ENCODE results near the gene FAM200A.
"Not testable (repeated sequence)": the region's sequence is repeated elsewhere in the genome, so short reads cannot be mapped to it uniquely, and the experiment has no call there.

FAM200A gene

GRCh38 chr7:99559175-99559915, 7.4 kb upstream of the FAM200A start:
- DNase-seq (ENCODE audit: low read depth in 3 of 3) = no peak

GRCh38 chr7:99558306-99559174, 6.6 kb upstream of the FAM200A start, which contains the start of gene ZNF655:
TSS of gene ZNF655 (plus strand) at chr7:99558642. CDS start at chr7:99560560, 1,918 bp downstream.
- peak; percentile 73 to 78 (median 73) for DNase-seq (ENCODE audit: low read depth in 3 of 3)

- no peak for DNase-seq (ENCODE audit: low read depth in 3 of 3)
Measured at GRCh38 chr7:99557940-99558305, 6.0 kb upstream of the FAM200A start.

GRCh38 chr7:99557196-99557607, 5.3 kb upstream of the FAM200A start:
- DNase-seq (ENCODE audit: low read depth in 3 of 3) = no peak

GRCh38 chr7:99554939-99555338, 3.0 kb upstream of the FAM200A start:
- DNase-seq (ENCODE audit: low read depth in 3 of 3) = no peak

GRCh38 chr7:99553039-99553438, 1.1 kb upstream of the FAM200A start:
- no peak for DNase-seq (ENCODE audit: low read depth in 3 of 3)

GRCh38 chr7:99551334-99551733, 580 bp downstream of the FAM200A start:
- DNase-seq (ENCODE audit: low read depth in 3 of 3) = no peak

GRCh38 chr7:99549545-99549944, 2.4 kb downstream of the FAM200A start:
- not testable (repeated sequence) for DNase-seq (ENCODE audit: low read depth in 3 of 3)

GRCh38 chr7:99545308-99545707, 6.6 kb downstream of the FAM200A start:
- DNase-seq (ENCODE audit: low read depth in 3 of 3) = not testable (repeated sequence)

- DNase-seq (ENCODE audit: low read depth in 3 of 3) = no peak
Measured at GRCh38 chr7:99543916-99544315, 8.0 kb downstream of the FAM200A start.

GRCh38 chr7:99543081-99543671, 8.7 kb downstream of the FAM200A start:
- no peak for DNase-seq (ENCODE audit: low read depth in 3 of 3)

GRCh38 chr7:99541212-99541611, 10.7 kb downstream of the FAM200A start:
- no peak for DNase-seq (ENCODE audit: low read depth in 3 of 3)

GRCh38 chr7:99540542-99540941, 11.4 kb downstream of the FAM200A start:
- DNase-seq (ENCODE audit: low read depth in 3 of 3) = no peak

GRCh38 chr7:99539213-99539811, 12.6 kb downstream of the FAM200A start:
- no peak for DNase-seq (ENCODE audit: low read depth in 3 of 3)

- DNase-seq (ENCODE audit: low read depth in 3 of 3) = no peak
Measured at GRCh38 chr7:99535667-99536066, 16.2 kb downstream of the FAM200A start.

- DNase-seq (ENCODE audit: low read depth in 3 of 3) = no peak
Measured at GRCh38 chr7:99531354-99531765, 20.6 kb downstream of the FAM200A start.

GRCh38 chr7:99525713-99526440, 26.0 kb downstream of the FAM200A start:
- DNase-seq (ENCODE audit: low read depth in 3 of 3) = no peak

- no peak for DNase-seq (ENCODE audit: low read depth in 3 of 3)
Measured at GRCh38 chr7:99521399-99521798, 30.5 kb downstream of the FAM200A start.

- no peak for DNase-seq (ENCODE audit: low read depth in 3 of 3)
Measured at GRCh38 chr7:99514050-99514449, 37.9 kb downstream of the FAM200A start.

GRCh38 chr7:99505324-99505662, 46.6 kb downstream of the FAM200A start:
- DNase-seq (ENCODE audit: low read depth in 3 of 3) = no peak

GRCh38 chr7:99504603-99505323, 47.2 kb downstream of the FAM200A start, which contains the start of gene ZKSCAN5:
TSS of gene ZKSCAN5 (plus strand) at chr7:99504662. CDS start at chr7:99506045, 1,383 bp downstream.
- peak; percentile 93 to 97 (median 93) for DNase-seq (ENCODE audit: low read depth in 3 of 3)
